GM12892 (cell line): ENCODE data around the gene HIF3A.

Experiments
- POLR2A ChIP-seq: IDR thresholded peaks from 2 replicates; pipeline ENCODE4 v1.6.1; 2011; ENCODE audit warnings: low read depth, low read length, control low read depth
- POLR2AphosphoS5 ChIP-seq: IDR thresholded peaks from 2 replicates; pipeline ENCODE4 v1.6.1; 2011; ENCODE audit warnings: low read depth, low read length, control low read depth

DNA sequence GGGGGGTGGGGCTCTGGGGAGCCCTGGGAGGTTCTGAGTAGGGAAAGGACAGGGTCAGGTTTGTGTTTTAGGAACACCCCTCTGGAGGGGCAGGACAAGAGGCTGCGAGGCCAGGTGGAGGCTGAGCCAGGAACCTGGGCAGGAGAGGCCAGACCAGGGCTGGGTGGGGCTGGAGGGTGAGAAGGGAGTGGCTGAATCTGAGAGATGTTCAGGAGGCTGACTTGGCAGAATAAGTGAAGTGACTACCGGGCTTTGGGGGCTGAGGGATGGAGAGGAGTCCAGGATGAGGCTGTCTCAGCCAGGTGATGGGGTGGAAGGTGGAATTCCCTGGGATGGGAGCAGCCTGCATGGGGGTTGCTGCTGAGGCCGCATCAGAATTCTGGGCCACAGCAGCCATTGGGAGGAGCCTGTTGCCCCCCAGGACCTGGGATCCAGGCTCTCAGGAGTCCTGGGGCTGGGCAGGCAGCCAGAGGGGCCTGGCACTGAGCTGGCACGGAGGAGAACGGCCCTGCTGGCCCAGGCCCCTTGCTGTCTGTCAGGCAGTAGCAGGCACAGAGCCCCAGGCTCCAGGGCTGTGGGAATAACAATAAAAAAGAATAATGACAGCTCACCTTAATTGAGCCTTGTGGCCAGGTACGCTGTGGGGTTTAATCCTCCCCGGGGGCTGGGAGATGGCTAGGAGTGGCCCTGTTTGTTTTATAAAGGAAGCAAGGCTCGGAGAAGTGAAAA is 53.4 kb downstream of the HIF3A start:
- TF ChIP-seq POLR2AphosphoS5, result no peak
- no peak for TF ChIP-seq POLR2A
